EH (cell line): ENCODE results near the gene G3BP1.
"Not testable (repeated sequence)": the region's sequence is repeated elsewhere in the genome, so short reads cannot be mapped to it uniquely, and the experiment has no call there.

ENCODE experiments used
- DNase-seq: peaks from one replicate; pipeline ENCODE4 v3.0.0-alpha.2; 2015; ENCODE audit warnings: low read depth

G3BP1 gene

DNA sequence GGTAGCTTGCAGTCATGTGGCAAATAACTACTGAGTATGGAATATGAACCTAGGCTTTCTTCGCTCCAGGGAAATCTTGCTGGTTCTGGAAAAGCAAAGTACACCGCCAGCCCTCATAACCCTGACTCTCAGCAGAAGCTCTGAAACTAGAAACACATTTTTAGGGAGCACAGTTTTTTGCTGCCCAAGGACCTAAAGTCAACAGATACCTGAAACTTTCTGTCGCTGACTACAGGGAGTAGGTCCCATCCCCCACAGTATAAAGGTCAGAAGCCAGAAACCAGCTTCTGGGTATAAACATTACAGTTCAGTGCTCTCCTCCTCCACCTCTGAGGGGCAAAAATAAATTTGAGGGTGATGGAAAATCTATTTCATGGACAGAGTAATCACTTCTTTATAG lies 16.4 kb upstream of the G3BP1 start:
- no peak for DNase-seq

DNA sequence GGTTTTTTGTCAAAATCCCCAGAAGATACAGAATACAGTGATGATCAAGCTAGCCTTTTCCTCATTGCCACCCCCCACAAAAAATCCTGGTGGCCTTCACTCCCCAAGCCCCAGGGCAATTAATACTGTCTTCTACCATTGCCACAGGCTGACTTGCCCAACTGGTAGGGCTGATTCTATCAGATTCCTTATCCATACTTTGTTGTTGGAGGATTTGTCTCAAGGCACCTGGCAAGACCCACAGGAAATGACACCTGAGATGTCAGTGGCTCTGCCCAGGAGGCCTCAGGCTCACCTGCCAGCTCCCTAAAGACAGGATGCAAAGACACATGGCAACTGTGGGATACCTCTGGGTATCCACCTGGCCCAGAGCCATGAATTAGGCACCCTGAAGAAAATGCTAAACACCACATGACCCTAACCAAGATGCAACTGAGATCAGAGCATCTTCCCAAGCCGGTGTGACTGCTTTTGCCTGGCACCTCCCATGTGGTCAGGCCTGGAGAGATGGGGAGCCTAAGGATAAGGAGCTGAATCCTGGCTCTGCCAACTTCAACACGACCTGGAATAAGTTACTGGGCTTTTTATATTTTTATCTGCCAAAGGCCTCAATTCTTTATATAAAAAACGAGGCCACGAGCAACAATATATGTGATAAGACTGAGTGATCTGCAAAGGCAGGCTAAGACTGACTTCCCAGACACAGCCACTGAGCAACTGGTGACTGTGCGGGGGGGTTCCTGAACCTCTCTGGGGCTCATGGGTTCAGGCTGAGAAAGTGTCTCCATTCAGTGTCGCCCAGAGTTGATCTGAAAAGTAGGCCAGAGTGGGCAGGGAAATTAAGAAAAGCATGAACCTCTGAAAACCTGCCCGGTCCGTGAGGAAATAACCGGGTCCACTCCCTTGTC lies 14.3 kb upstream of the G3BP1 start:
- DNase-seq = no peak

DNA sequence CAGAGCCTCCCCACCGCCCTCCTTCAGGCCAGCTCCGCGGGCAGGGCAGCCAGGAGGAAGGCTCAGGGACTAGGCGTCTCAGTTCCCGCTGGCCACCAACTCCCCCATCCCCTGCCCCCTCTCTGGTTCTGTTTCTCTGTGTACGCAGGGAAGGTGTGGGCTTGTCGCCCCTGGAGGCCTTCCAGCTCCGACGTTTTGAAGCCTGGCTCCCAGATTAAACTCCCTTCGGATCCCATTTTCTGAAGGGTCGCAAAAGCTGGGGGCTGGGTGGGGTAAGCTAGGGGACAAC lies 13.7 kb upstream of the G3BP1 start:
- DNase-seq = peak; percentile 36

DNA sequence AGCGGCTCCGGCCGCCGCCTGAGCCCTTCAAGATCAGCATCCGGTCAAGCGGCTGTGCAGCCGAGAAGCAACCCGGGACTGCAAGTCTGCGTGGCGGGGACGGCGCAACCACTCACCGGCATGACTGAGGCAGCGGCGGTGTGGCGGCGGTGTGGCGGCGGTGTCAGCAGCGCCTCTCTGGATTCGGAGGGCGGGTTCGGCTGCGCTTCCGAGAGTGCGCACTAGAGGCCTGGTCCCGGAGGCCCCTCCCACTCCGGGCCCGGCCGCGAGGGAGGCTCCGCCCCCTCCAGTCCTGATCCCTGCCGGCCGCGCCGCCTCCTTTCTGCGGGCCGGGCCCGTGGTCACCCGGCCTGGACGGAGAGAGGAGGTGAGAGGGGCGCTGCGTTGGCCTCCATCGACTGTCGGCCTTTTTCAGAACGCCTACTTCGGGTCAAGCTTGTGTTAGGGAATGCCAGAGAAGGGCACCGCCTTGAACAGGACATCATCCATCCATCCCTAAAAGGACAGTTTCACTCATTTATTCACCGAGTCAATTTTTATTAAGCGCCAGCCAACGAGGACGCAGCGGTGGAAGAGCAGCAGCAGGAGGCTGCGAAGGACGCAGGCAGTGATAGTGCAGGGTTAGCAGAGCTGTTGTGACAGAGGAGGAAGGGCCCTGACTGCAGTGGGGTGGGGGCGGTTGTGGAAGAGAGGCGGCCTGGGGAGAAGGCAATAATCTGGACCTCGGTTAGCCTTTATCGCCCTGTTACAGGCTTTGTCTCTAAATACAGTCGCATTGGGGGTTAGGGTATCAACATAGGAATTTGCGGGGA lies 13.1 kb upstream of the G3BP1 start, which contains the start of gene ATOX1:
ATOX1 (minus strand) TSS at position 202 of the 812 bp plus-strand sequence; CDS start at position 122, 80 bp downstream.
- peak; percentile 92 for DNase-seq

DNA sequence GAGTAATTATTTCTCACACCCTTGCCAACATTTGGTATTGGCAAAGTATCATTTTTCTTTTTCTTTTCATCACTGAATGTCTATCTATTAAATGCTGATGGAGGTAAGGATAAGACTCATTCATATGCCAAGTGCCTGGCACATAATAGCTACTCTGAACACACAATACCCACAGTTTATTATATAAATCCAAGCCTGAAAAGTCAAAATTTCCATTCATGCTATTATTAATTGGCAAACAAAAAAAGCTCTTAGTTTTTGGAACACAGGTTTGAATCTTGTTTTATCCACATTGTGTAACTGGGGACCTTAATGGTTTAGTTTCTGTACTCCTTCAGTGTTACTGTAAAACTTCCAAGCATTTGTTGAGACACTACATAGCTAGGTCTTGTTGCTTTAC lies 7.0 kb upstream of the G3BP1 start:
- DNase-seq = no peak

DNA sequence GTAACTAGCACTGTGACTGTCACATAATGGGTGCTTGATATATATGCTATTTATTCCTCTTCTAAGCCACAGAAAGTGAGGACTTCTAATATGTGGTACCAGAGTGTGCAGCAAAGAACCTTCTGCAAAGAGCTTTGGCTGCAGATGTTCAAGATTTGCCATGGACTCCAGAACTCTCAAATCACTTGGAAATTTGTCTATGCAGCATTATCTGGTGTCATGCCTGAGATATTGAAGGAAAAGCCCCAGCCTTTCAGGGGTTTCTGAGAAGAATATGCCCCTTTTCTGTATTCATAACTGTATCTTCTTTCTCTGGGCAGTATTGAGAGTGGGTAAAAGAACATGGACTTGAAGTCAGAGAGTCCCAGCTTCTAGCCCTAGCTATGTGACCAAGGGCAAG lies 4.8 kb upstream of the G3BP1 start:
- no peak for DNase-seq

DNA sequence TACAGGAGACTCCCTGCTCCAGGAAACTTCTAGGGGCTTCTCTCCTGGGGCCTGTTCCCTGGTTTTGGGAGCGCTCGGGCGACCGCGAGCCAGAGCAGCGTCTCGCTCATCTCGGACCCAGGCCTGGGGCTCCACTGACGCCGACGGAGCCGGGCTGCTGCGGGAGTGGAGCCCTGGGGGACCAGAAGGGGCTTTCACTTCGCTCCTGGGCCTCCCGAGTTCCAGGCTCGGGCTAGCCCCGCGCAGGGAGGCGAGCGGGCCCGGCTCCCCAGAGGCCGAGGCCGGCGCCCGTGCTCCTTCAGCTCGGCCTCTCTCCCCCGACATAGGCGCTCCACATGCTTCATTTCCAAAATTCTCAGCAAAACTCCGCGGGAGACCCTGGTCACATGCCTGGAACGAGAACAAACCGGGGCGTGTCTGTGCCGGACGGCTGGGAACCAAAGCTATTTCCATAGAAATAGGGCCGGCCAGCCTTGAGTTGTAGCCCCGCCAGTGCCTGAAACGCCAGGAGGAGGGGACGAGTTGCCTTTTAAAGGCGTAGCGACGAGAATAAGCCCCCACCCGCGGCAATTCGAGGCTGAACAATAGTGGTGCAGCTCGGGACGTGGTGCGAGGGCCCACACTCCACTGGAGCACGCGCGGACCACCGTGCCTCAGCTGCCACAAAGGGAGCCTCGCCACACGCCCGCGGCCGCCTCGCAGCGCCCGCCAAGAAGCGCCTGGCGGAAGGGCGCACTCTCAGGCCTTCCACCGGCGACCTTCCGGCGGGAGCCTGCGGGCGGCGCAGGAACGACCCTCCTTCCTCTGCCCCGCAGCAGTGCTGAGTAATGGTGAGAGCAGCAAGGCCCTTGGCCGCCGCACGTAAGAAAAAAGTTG lies 1.1 kb upstream of the G3BP1 start:
- peak; percentile 81 for DNase-seq

DNA sequence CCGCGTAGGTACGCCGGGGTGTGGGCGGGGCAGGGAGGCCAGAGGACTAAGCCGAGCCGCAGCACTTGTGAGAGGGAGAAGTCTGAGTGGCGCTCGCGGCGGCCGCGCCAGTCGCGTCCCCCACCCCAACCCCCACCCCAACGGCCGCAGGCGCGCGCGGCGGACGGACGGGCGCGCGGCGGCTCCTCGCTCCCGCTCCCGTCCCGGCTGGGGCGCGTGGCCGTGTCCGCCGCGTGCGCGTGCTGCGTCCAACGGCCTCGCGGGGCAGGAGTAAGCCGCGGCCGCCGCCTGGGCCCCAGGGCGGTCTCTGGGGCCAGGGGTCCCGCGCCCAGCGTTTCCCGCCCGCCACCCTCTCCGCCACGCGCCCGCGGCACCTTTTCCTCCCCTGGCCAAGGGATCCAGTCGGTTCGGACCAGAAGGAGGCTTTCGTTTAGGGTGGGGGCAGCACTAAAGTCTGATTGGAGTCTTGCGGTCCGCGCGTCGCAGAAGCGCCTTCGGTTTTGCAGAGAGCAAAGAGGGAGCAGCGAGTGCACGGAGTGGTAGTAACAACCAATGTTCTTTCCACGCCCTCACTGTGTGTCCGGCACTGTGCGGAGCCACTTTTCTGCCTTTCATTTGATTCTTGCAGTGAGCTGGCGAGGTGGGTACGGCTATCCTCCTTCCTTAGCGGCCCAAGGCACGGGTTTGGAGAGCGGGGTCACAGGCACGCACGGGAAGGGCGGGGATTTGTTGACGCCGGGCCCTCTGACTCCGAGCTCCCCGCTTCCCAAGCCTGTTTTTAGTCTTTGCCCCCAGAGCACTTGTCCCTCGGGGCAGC lies 483 bp downstream of the G3BP1 start:
- DNase-seq = peak; percentile 45

DNA sequence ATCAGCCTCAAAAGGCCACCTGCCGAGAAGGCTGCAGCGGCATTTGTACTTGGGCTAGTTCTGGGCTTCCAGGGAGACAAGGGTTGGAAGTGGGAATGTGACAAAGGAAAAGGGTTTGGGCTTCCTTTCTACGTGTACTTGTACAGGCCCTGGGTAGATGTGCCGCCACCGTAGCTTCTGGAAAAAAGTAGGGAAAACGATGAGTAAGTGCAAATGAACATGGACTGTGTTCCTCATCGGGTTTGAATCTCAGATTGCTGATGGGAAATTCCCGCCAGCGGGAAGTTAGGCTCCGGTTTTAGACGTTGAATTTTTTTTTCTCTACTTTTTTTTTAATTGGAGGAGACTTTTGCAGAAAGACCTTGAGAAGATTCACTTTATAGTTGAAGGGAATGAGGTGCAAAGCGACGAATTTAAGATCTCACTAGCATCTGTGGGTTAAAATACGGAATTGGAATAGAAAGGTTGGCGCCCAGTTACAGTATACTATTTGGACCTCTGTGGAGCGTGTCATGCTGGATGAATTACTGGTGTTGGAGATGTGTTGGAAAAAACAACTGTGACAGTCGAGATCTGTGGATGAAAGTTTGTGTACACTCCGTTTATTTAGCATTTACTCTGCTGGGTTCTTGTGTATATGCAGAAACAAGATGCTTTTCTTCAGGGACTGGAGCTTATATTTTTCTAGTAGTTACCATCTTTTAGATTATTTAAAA lies 1.2 kb downstream of the G3BP1 start:
- peak; percentile 61 for DNase-seq

DNA sequence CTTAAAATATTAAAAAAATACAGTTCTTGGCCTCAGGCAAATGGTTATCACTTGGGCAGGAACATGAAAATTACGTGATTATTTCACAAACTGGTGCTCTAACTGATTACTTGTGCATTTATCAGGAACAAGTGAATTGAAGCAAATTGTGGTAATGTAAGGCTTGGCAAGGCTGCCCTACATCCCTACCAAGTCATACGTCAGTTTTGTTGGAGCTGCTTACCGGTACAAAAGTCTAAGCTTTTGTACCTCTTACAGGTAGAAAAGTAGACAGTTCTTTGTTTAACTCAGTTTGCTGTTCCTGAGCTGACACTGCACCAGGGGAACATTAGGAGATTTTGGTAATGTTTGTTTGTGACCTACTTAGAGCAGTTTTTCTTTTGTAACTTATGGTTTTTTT lies 2.2 kb downstream of the G3BP1 start:
- DNase-seq = no peak

DNA sequence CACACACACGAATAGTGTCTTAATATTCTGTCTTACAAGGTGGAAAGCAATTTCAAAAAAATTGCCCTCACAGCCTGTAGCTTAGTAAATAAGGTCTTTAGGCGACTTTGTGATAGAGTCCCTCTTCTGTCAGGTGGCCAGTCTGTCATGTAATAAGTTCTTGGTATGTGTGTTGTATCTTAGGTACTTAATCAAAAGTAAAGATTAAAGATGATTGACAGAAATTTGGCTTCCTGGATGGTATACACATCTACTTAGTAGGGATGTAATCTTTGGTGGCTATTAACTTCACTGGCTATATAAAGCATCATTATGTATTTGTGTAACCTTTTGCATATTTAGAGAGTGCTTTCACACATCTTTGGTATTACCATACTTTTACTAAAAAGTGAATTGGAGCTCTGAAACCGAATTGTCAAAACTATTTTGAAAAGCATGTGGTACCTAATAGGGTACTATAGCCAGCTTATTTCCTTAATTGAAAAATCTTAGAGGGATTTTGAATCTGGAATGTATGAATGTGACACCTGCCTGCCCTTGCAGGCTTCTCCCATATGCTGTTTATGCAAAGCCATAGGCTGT lies 3.4 kb downstream of the G3BP1 start:
- no peak for DNase-seq

DNA sequence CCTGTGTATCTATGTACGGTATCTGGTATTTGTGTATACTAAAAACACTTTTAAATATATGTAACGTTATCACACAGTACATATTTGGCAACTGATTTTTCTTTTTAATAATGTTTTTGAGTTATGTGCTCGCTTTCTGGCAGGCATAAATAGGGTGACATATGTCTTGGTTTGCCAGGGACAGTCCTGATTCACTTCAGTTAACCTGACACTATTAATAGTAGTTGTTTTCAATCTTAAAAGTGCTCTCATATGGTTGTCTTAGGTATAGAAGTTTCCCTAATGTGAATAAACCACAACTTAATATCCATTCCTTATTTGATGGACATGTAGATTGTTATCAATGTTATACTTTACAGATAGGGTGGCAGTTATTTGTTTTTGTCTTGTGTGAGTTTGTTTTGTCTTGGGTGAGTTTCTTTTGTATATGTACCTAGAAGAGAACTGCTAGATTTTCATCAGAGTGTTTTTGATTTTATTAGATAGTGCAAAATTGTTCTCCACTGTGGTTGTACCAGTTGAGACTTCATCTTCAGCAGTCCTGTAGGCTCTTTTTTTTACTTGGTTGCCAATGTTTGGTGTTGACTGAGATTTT lies 7.9 kb downstream of the G3BP1 start:
- no peak for DNase-seq

DNA sequence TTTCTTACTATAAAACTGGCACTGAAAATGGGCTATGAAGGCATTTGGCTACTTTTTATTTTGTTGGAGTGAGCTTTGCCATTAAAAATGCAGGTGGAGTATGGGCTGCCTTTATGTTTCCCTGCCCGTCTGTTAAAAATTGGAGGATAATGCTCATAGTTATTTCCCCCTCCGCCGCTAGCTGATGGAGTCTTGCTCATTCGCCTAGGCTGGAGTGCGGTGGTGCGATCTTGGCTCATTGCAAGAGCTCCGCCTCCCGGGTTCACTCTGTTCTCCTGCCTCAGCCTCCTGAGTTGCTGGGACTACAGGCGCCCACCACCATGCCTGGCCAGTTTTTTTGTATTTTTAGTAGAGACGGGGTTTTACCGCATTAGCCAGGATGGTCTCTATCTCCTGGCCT lies 8.6 kb downstream of the G3BP1 start:
- no peak for DNase-seq

DNA sequence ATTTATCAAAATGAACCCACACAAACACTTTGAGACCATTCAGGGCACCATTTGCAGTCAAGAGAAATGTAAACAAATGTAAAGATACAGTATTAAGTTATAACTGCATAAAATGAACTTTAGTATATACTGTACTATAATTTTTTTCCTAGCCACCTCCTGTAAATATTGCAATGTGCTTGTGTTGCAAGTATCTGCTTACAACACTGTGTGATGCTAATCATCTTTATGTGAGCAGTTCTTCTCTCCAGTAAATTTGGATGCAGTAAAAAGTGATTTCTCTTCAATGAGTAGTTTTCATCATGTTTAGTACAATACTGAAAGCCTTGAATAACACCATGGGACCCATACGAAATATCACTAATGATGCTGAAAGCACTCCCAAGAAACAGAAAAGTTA lies 9.4 kb downstream of the G3BP1 start:
- DNase-seq = no peak

DNA sequence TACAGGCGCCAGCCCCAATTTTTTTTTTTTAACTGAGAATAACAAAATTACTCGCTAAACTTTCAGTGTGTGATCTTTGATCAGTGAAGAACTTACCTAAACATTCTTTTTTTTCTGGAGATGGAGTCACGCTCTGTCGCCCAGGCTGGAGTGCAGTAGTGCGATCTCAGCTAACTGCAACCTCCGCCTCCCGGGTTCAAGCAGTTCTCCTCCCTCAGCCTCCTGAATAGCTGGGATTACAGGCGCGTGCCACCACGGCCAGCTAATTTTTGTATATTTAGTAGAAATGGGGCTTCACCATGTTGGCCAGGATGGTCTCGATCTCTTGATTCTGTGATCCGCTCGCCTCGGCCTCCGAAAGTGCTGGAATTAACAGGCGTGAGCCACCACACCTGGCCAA lies 11.9 kb downstream of the G3BP1 start:
- not testable (repeated sequence) for DNase-seq

DNA sequence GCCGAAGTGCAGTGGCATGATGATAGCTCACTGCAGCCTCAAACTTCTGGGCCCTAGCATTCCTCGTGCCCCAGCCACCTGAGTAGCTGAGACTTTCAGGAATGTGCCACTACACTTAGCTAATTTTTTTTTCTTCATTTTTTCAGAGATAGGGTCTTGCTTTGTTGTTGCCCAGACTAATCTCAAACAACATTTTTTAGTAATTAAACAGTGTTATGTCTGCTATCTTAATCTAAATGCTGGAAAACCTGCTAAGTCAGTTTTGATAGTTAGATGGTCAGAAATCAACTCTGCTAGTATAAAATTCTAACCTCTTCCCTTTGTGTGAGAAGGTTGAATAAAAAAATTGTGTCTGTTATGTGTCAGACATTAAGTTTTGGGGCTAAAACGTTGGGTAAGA lies 12.4 kb downstream of the G3BP1 start:
- DNase-seq = no peak

DNA sequence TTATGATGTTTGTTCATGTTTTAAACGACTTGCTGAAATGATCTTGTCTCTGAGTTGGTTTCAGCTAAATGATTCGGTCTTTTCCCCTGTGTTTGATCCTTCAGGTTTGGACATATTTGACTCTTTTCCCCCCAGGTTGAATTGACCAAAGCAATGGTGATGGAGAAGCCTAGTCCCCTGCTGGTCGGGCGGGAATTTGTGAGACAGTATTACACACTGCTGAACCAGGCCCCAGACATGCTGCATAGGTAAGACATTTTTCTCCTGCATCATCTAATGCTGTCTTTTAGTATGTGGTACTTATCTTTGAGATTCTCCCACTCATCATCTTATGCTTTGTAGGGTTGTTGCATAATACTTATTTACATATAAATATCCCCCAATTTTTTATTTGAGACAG lies 14.7 kb downstream of the G3BP1 start:
- no peak for DNase-seq

DNA sequence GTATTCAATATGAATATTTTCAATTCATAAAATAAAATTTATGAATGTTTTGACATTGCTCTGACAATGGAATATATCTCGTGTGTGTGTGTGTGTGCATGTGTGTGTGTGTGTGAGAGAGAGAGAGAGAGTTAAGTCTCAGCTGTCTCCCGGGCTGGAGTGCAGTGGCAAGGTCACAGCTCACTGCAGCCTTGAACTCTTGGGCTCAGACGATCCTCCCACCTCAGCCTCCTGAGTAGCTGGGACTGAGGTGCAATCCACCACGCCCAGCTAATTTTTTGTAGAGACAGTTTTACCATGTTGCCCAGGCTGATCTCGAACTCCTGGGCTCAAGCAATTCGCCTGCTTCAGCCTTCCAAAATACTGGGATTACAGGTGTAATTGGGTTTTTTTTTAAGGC lies 16.1 kb downstream of the G3BP1 start:
- no peak for DNase-seq

DNA sequence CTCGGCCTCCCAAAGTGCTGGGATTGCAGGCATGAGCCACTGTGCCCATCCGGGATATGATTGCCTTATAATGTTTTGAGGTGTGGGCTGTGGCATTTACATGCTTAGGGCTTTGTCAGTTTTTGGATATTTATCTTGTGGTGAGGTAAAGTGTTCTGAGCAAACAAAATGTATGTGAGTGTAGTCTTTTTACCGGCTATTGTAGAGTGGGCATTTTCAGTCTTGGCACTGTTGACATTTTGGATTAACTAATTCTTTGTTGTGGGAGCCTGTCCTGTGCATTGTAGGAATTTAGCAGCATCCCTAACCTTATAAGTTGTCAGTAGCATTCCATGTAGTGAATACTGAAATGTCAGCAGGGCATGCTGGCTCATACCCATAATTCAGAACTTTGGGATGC lies 21.6 kb downstream of the G3BP1 start:
- DNase-seq = no peak

DNA sequence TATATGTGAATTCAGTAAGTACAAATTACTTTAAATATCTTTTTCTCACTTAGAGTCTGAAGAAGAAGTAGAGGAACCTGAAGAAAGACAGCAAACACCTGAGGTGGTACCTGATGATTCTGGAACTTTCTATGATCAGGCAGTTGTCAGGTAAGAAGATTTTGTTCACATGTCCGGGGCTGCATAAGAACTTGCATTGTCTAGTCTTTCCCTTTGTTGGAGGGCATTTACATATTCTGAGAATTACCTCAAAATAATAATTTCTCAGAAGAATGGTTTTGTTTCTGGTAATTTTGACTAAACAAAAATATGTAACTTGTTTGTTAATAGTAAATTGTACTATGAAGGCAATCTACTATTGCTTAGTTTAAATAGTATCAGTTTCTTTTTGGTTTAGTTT lies 23.7 kb downstream of the G3BP1 start:
- no peak for DNase-seq
